ENCODE measurements around the gene FOXI1.

GRCh38 chr5:170081616-170082015 lies 24.1 kb upstream of the FOXI1 start:
- TF ChIP-seq POLR2A (IDR thresholded peaks at IDR 0.05) (no peak), CTCF (IDR thresholded peaks at IDR 0.05) (no peak), POLR2AphosphoS5 (IDR thresholded peaks at IDR 0.05) (no peak)
